ENCODE measurements around the gene RBM20. TPM values are rescaled to one million over a fixed set of nuclear protein-coding genes. Genes with fewer than 3 reads are reported as not detected.

RBM20 gene
- total RNA-seq, 4 donors from 2014 or later, result 0.88 to 3.8 (median 1.9) TPM

DNA sequence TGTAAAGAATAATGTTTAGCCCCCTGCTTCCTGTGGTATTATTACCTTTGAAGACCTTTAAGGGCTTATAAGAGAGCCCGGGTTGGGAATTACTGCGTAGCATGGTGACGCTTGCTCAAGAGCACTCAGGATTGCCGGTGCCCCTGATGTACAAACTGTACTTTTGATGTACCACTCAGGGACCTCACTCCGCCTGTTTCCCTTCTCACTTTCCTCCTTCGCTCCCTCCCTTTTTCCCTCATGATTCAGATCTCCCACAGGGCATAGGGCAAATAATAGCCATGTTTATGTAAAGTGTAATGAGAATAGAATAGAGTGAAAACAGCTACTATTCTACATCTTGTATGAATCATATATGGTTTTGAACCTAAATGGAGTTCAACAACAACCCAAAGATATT is 149.8 kb downstream of the RBM20 start:
- intact Hi-C loops (cut with DNase I; ENCODE audit: low total_unique reads), result no loop called here
- no peaks in the 10 kb centered on the region for H3K36me3 ChIP-seq
- no peaks in the 10 kb centered on the region for H3K27me3 ChIP-seq
- TF ChIP-seq POLR2A (IDR thresholded peaks at IDR 0.05) (no peak), CTCF (IDR thresholded peaks at IDR 0.05) (no peak)
- no peak for DNase-seq
- no peak overlapping the region for H3K4me3 ChIP-seq
- peak overlapping the region; percentile 4 to 28 for H3K27ac ChIP-seq
- peaks cover 0 to 3% of the 10 kb centered on the region in 2 donors for H3K4me1 ChIP-seq
- H3K9me3 ChIP-seq, result no peaks in the 10 kb centered on the region

- H3K27ac ChIP-seq, result peak overlapping the region in 1 of 2 donors; percentile 3
- H3K27me3 ChIP-seq, result no peaks in the 10 kb centered on the region
- TF ChIP-seq CTCF (IDR thresholded peaks at IDR 0.05) (no peak), POLR2A (IDR thresholded peaks at IDR 0.05) (no peak)
- H3K4me3 ChIP-seq, result no peak overlapping the region
- no peaks in the 10 kb centered on the region for H3K36me3 ChIP-seq
- intact Hi-C loops (cut with DNase I; ENCODE audit: low total_unique reads), result no loop called here
- no peaks in the 10 kb centered on the region for H3K9me3 ChIP-seq
- H3K4me1 ChIP-seq, result peaks cover 0 to 3% of the 10 kb centered on the region in 2 donors
- no peak for DNase-seq
These were observed 150.7 kb downstream of the RBM20 start for GRCh38 chr10:110794808-110795207.

DNA sequence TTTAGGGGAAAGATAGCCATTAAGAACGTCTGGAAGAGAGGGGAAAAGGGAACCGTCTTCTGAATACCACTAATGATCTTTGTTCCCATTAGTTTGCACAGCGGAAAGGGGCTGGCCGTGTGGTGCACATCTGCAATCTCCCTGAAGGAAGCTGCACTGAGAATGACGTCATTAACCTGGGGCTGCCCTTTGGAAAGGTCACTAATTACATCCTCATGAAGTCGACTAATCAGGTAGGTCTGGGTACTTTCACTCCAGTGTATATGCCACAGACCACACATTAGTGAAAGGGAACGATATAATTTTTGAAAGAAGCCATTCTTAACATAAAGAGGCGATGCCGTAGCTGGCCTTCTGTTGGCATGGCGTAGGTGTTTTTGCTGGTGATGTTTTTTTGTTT is 153.3 kb downstream of the RBM20 start:
- Histone ChIP-seq H3K36me3 (no peaks in the 10 kb centered on the region), H3K27ac (no peak overlapping the region), H3K27me3 (no peaks in the 10 kb centered on the region), H3K4me1 (peaks cover 0 to 3% of the 10 kb centered on the region in 2 donors), H3K9me3 (no peaks in the 10 kb centered on the region), H3K4me3 (no peak overlapping the region)
- no peak for DNase-seq
- intact Hi-C loops (cut with DNase I; ENCODE audit: low total_unique reads), result no loop called here
- TF ChIP-seq CTCF (IDR thresholded peaks at IDR 0.05), result no peak
- TF ChIP-seq POLR2A (IDR thresholded peaks at IDR 0.05), result no peak

DNA sequence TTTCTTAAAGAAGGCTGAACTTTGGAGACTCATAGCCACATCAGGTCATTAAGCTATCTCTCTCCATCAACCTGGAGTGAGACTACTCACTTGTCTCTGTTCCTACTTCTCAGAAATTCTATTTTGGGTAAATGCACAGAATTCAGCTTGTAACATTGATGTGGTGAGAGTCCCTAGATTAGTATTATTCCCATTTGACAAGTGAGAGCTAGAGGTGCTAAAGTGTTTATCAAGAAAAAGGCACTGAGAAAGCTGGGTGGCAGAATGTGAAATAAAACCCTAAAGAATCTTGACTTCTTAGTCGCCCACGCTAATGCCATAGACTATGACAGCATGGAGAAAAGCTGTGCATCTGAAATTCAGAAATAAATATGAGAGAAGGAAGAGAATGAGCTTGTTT is 154.2 kb downstream of the RBM20 start:
- intact Hi-C loops (cut with DNase I; ENCODE audit: low total_unique reads), result no loop called here
- H3K4me1 ChIP-seq, result peaks cover 0 to 3% of the 10 kb centered on the region in 2 donors
- H3K36me3 ChIP-seq, result no peaks in the 10 kb centered on the region
- no peak overlapping the region for H3K4me3 ChIP-seq
- no peaks in the 10 kb centered on the region for H3K27me3 ChIP-seq
- DNase-seq, result no peak
- H3K27ac ChIP-seq, result no peak overlapping the region
- no peak for TF ChIP-seq CTCF (IDR thresholded peaks at IDR 0.05)
- TF ChIP-seq POLR2A (IDR thresholded peaks at IDR 0.05), result no peak
- no peaks in the 10 kb centered on the region for H3K9me3 ChIP-seq

- H3K4me1 ChIP-seq, result no peaks in the 10 kb centered on the region
- TF ChIP-seq CTCF (IDR thresholded peaks at IDR 0.05) (no peak), POLR2A (IDR thresholded peaks at IDR 0.05) (no peak)
- H3K36me3 ChIP-seq, result no peaks in the 10 kb centered on the region
- intact Hi-C loops (cut with DNase I; ENCODE audit: low total_unique reads), result loop anchor here (5.0 kb wide), 1 partner anchor 90 kb away; no protein-coding TSS in a partner anchor
- no peak for DNase-seq
- H3K27ac ChIP-seq, result peak overlapping the region; percentile 6 to 12
- H3K4me3 ChIP-seq, result no peak overlapping the region
- H3K27me3 ChIP-seq, result no peaks in the 10 kb centered on the region
- no peaks in the 10 kb centered on the region for H3K9me3 ChIP-seq
These were observed 158.0 kb downstream of the RBM20 start for GRCh38 chr10:110802090-110802489.

All from uterus (tissue), 4 donors.